Astrocyte (in vitro differentiated cells and primary cell): ENCODE results near the gene BACH2.
"Not testable (repeated sequence)": the region's sequence is repeated elsewhere in the genome, so short reads cannot be mapped to it uniquely, and the experiment has no call there.

Experiments used
- CTCF ChIP-seq: IDR thresholded peaks from 2 replicates; pipeline ENCODE4 v1.5.1; 2011; ENCODE audit warnings: low read depth, mild to moderate bottlenecking, inconsistent platforms, low read length, moderate library complexity; ENCODE audit not compliant: insufficient read depth
- EZH2 ChIP-seq: IDR thresholded peaks from 2 replicates; pipeline ENCODE4 v1.6.1; 2012; ENCODE audit warnings: mild to moderate bottlenecking, low read length, inconsistent platforms; ENCODE audit not compliant: insufficient read depth

- TF ChIP-seq CTCF, EZH2: not testable (repeated sequence)
Observed at GRCh38 chr6:90059178-90059577, 237.5 kb downstream of the BACH2 start.
